ENCODE results near the gene PRRX2. TPM values are rescaled to one million over a fixed set of nuclear protein-coding genes. Genes with fewer than 3 reads are reported as not detected.

PRRX2 gene
- total and polyA plus RNA-seq, 2 donors (not counting 1 experiment from before 2014, with no cell fraction given) = not detected

DNA sequence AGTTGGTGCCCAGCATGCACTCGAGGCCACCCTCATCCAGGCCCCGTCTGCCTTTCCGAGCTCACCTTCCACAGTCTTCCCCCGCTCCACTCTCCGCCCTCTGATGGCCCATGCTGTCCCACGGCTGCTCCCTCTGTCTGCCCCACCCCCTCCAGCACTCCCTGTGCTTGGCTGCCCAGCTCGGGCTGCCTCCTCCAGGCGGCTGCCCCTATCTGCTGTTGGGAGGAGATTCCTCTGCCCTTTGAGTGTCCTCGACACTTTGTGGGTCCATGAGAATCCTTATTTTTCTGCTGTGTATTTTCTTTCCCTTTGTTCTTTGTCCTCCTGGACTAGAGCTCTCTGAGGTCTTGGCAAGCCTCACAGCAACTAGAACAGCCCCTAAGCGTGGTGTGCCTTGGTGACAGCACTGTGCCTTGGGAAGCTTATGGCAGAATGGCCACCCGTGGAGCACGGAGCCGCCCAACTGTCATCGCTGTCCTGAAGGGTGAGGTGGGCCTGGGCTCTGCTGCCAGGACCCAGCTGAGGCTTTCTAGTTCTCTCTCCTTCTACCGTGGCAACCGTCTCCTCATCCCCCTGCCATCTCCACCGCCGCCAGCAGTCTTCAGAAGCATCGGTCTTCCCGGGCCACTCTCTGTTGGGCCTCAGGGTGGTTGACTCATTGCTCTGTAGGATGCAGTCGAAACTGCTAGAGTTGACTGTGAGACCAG is 34.3 kb upstream of the PRRX2 start:
- H2AFZ ChIP-seq (ENCODE audit: insufficient read depth, low read depth, low read length, poor library complexity, severe bottlenecking) = no peak overlapping the region
- ATAC-seq (ENCODE audit: low read depth) (no peak), DNase-seq (peak; percentile 11)
- H4K20me1 ChIP-seq (ENCODE audit: control insufficient read depth, insufficient read depth, low read length, poor library complexity, severe bottlenecking) = peaks cover 92% of the 10 kb centered on the region
- no peak overlapping the region for H3K4me2 ChIP-seq (replicated peaks; ENCODE audit: low read depth, low read length, poor library complexity, severe bottlenecking)
- no peaks in the 10 kb centered on the region for H3K27me3 ChIP-seq (replicated peaks in 1 of 4; ENCODE audit: control extremely low read depth in 1 of 4, control insufficient read depth in 3 of 4, insufficient read depth in 4 of 4, low read length in 3 of 4)
- peaks cover 0 to 45% of the 10 kb centered on the region in 2 experiments for H3K36me3 ChIP-seq (replicated peaks in 1 of 2; ENCODE audit: control extremely low read depth in 1 of 2, control insufficient read depth in 1 of 2, extremely low read depth in 1 of 2, insufficient read depth in 2 of 2, low read length in 1 of 2)
- Mint-ChIP-seq H3K4me3 (no peak overlapping the region), H3K27ac (peak overlapping the region; percentile 34), H3K27me3 (no peaks in the 10 kb centered on the region), H3K4me1 (peaks cover 41% of the 10 kb centered on the region), H3K9me3 (ENCODE audit: insufficient read depth) (no peaks in the 10 kb centered on the region)
- no peak overlapping the region for H3K4me3 ChIP-seq (ENCODE audit: control extremely low read depth in 1 of 5, extremely low read depth in 1 of 5, insufficient read depth in 1 of 5, low read depth in 2 of 5, low read length in 4 of 5)
- no peak overlapping the region for H3K9ac ChIP-seq (ENCODE audit: low read length)
- ChIA-PET POLR2A (no interaction called here), CTCF (interaction anchor here (12.5 kb wide), 1 partner anchor 496 kb away, joined by 269 read pairs; no protein-coding TSS in a partner anchor)
- intact Hi-C loops (cut with micrococcal nuclease) = no loop called here
- peaks cover 13 to 14% of the 10 kb centered on the region in 2 donors for H3K4me1 ChIP-seq (ENCODE audit: control insufficient read depth in 2 of 2, insufficient read depth in 2 of 2, low read length in 2 of 2)
- WGBS (ENCODE audit: insufficient coverage) = 93% methylated on average over 19 of the region's 21 CpGs
- TF ChIP-seq CTCF (IDR thresholded peaks at IDR 0.05) (no peak), EZH2 (IDR thresholded peaks at IDR 0.05; ENCODE audit: borderline replicate concordance, insufficient read depth, low read depth, low read length, poor library complexity, severe bottlenecking) (no peak)
- H3K79me2 ChIP-seq (ENCODE audit: control insufficient read depth, insufficient read depth, low read length) = peaks cover 77% of the 10 kb centered on the region
- no peaks in the 10 kb centered on the region for H3K9me3 ChIP-seq (ENCODE audit: control extremely low read depth in 1 of 3, control insufficient read depth in 2 of 3, insufficient read depth in 1 of 3, low read length in 2 of 3)
- H3K27ac ChIP-seq (ENCODE audit: low read length in 2 of 2) = no peak overlapping the region

DNA sequence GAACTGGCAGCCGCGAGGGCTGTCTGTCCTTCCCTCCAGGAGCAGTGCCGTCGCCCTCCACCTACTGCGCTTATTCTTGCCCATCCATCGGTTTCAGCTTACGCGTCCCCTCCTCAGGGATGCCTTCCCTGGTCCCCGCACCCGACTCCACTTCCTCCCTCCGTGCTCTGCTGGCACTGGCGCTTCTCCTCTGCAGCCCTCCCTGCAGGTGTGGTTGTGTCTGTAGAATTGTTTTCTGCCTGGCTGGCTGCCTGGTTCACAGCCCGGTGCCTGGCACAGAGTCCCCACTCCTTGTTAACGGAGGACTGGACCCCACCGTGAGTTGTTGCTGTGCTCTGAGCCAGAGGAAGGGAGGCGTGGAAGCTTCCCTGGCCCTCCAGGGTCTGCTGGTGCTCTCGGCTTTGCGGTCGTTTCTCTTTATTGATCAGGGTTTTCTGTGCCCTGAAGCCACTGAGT is 33.7 kb upstream of the PRRX2 start:
- ChIA-PET CTCF (interaction anchor here (12.5 kb wide), 1 partner anchor 497 kb away, joined by 269 read pairs; no protein-coding TSS in a partner anchor), POLR2A (no interaction called here)
- no peaks in the 10 kb centered on the region for H3K9me3 ChIP-seq (ENCODE audit: control extremely low read depth in 1 of 3, control insufficient read depth in 2 of 3, insufficient read depth in 1 of 3, low read length in 2 of 3)
- no peak overlapping the region for H3K9ac ChIP-seq (ENCODE audit: low read length)
- H3K79me2 ChIP-seq (ENCODE audit: control insufficient read depth, insufficient read depth, low read length) = peaks cover 71% of the 10 kb centered on the region
- peaks cover 91% of the 10 kb centered on the region for H4K20me1 ChIP-seq (ENCODE audit: control insufficient read depth, insufficient read depth, low read length, poor library complexity, severe bottlenecking)
- Mint-ChIP-seq H3K4me3 (no peak overlapping the region), H3K4me1 (peaks cover 39% of the 10 kb centered on the region), H3K9me3 (ENCODE audit: insufficient read depth) (no peaks in the 10 kb centered on the region), H3K27ac (no peak overlapping the region), H3K27me3 (no peaks in the 10 kb centered on the region)
- H2AFZ ChIP-seq (ENCODE audit: insufficient read depth, low read depth, low read length, poor library complexity, severe bottlenecking) = no peak overlapping the region
- H3K27ac ChIP-seq (ENCODE audit: low read length in 2 of 2) = peak overlapping the region in 1 of 2 donors; percentile 23
- DNase-seq = no peak
- no peaks in the 10 kb centered on the region for H3K27me3 ChIP-seq (replicated peaks in 1 of 4; ENCODE audit: control extremely low read depth in 1 of 4, control insufficient read depth in 3 of 4, insufficient read depth in 4 of 4, low read length in 3 of 4)
- no peak for TF ChIP-seq EZH2 (IDR thresholded peaks at IDR 0.05; ENCODE audit: borderline replicate concordance, insufficient read depth, low read depth, low read length, poor library complexity, severe bottlenecking)
- TF ChIP-seq CTCF (IDR thresholded peaks at IDR 0.05) = no peak
- peaks cover 11% of the 10 kb centered on the region in 2 donors for H3K4me1 ChIP-seq (ENCODE audit: control insufficient read depth in 2 of 2, insufficient read depth in 2 of 2, low read length in 2 of 2)
- no peak overlapping the region for H3K4me3 ChIP-seq (ENCODE audit: control extremely low read depth in 1 of 5, extremely low read depth in 1 of 5, insufficient read depth in 1 of 5, low read depth in 2 of 5, low read length in 4 of 5)
- no peak for ATAC-seq (ENCODE audit: low read depth)
- H3K4me2 ChIP-seq (replicated peaks; ENCODE audit: low read depth, low read length, poor library complexity, severe bottlenecking) = no peak overlapping the region
- peaks cover 0 to 46% of the 10 kb centered on the region in 2 experiments for H3K36me3 ChIP-seq (replicated peaks in 1 of 2; ENCODE audit: control extremely low read depth in 1 of 2, control insufficient read depth in 1 of 2, extremely low read depth in 1 of 2, insufficient read depth in 2 of 2, low read length in 1 of 2)
- intact Hi-C loops (cut with micrococcal nuclease) = no loop called here
- 94% methylated on average over 15 of the region's 19 CpGs for WGBS (ENCODE audit: insufficient coverage)
